MG63 (cell line): Measurements from ENCODE around the gene CCDC80. TPM values are rescaled to one million over a fixed set of nuclear protein-coding genes. Genes with fewer than 3 reads are reported as not detected.
A peak's percentile ranks its signal among the peaks of the same experiment; 100 is the strongest.

Experiments
- DNase-seq: peaks from one replicate; pipeline ENCODE4 v3.0.0-alpha.2; 2020
- H3K27me3 ChIP-seq: fragments of 250-450 bp; sonication (Bioruptor Pico); 2 replicates; pipeline ENCODE4 v1.5.1; 2020; ENCODE audit warnings: mild to moderate bottlenecking, moderate library complexity
- H3K36me3 ChIP-seq: fragments of 250-450 bp; sonication (Bioruptor Pico); 2 replicates; pipeline ENCODE4 v1.5.1; 2020; ENCODE audit warnings: mild to moderate bottlenecking, moderate library complexity
- H3K4me3 ChIP-seq: fragments of 250-450 bp; sonication (Bioruptor Pico); 2 replicates; pipeline ENCODE4 v1.5.1; 2020; ENCODE audit warnings: mild to moderate bottlenecking, moderate library complexity
- H3K9me3 ChIP-seq: fragments of 250-450 bp; sonication (Bioruptor Pico); 2 replicates; pipeline ENCODE4 v1.5.1; 2020; ENCODE audit warnings: mild to moderate bottlenecking, moderate library complexity
- total RNA-seq: library from RNA; depleted of rRNA; stranded (reverse); fragments of >200 nt; shearing (Covaris generic); gene quantifications from 2 replicates; pipeline ENCODE4 v1.2.3, GENCODE V29; 2014; ENCODE audit warnings: low replicate concordance

Gene CCDC80
- total RNA-seq, 1 experiment from 2014 or later: 240 TPM

DNA sequence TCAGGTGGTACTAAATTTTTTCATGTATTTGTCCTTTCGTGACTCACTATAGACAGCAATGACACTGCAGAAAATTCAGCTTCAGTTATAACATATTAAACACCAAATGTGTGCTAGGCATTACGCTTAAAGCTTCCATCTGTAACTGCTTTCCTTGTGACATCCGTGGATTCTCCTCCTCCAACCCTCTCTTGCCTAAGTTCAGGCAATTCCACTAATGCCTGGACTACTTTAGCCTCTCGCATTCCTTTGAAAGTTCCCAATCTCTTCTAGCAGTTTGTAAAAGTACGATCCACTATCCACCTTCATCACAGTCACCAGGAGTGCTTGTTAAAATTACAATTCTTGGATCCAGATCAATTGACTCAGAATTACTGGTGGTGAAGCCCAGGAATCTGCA lies 17.7 kb downstream of the CCDC80 start:
- H3K4me3 ChIP-seq: no peak overlapping the region
- H3K9me3 ChIP-seq: no peaks in the 10 kb centered on the region
- peaks cover 61% of the 10 kb centered on the region for H3K36me3 ChIP-seq
- no peak for DNase-seq
- H3K27me3 ChIP-seq: no peaks in the 10 kb centered on the region

DNA sequence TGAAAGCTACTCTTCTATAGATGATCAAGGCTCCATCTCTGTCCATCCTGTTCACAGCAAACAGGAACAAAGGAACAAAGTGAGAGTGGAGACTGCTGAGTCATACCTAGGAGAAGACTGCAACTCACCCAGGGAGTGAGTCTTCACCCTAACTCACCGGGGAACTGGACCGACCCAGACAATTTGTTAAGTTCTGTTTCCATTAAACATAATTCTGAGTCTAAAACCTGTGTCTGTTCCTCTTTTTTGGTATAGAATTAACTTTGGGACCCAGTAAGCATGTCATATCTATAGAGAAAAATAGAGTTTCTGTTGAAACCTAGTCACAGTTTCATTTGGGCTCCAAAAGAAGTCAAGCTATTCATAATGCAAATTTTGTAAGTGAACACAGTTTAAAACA lies 21.6 kb downstream of the CCDC80 start:
- Histone ChIP-seq H3K9me3 (no peaks in the 10 kb centered on the region), H3K36me3 (peaks cover 71% of the 10 kb centered on the region), H3K4me3 (no peak overlapping the region), H3K27me3 (no peaks in the 10 kb centered on the region)
- no peak for DNase-seq

DNA sequence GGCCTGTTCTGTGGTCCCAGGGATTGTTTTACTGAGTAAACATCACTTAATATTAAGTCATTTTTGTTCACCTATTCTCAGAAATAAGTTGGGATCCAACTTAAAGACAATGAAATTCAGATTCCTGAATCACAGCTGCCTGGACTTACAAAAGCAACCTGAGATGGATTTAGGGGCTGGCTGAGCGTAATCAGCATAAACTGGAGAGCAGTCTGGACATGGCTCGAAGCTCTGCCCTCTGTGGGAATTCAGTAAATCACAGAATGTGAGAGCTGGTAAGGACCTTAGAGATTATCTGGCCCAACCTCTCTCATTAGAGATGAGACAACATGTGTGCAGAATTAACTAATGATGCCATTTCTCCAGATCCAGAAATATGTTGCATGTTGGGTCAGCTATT lies 23.7 kb downstream of the CCDC80 start:
- no peak for DNase-seq
- H3K36me3 ChIP-seq: peaks cover 70% of the 10 kb centered on the region
- no peak overlapping the region for H3K4me3 ChIP-seq
- H3K27me3 ChIP-seq: no peaks in the 10 kb centered on the region
- no peaks in the 10 kb centered on the region for H3K9me3 ChIP-seq

DNA sequence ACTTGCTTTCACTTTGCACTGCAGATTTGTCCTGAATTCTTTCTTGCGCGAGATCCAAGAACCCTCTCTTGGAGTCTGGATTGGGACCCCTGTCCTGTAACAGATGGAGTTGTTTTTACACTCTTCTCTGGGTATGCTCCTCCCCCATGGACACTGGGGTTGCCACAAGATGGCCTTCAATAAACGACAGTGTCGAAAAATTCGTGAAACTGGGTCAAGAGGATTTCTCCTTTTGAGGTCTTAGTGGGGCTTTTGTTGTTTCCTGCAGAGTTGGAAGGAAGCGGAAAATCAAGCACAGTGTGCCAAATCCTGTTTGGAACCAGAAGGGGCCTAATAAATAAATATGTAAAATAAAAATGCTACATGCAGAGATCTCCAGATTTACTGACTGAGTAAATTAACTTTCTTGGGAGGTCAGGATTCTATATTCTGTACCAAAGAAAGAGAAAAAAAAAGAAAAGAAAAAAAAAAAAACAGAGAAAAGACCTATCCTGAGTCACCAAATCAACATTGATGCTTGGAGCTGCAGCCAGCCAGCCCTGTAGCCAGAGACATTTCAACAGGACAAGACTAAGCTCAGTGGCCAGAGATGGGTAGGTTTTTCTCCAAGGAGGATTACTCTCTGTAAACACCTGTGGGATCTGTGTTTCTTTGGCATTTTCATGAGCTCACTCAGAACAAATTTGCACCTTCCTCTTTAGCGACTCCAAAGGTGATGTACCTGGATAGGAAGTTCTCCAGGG lies 24.8 kb downstream of the CCDC80 start:
- Histone ChIP-seq H3K9me3 (no peaks in the 10 kb centered on the region), H3K4me3 (no peak overlapping the region), H3K36me3 (peaks cover 66% of the 10 kb centered on the region), H3K27me3 (no peaks in the 10 kb centered on the region)
- DNase-seq: no peak

DNA sequence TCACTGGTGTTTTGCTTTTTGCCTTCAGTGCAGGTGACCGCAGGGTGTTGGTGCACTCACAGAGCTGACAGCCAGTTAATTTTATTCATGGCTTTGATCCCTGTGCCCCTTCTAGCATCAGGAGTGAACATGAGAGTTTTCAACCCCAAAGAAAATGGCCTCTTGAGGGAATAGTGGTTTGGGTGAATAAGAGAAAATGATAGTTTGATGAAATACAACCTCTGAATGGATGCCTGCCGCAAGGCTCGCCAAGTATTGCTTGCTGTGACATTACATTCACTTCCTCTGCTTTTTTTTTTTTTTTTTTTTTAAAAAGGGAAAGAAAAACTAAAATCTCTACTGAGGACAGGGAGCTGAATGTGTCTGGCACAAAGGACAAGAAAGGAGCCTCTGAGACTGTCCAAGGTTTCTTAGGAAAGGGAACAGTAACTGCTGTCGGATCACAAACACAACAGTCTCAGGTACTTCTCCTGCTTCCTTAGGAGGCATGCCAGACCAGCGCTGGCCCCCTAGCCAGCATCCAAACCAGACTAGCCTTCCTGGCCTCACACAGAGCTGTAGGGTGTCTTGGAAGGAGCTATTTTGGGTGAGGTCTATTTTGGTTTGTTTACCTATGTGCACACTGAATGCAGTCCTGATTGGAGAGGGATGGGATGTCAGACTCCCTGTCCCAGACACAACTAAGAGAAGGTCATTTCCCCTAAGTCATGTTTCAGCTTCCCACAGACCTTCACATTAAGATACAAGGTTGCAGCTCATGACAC lies 29.0 kb downstream of the CCDC80 start:
- H3K36me3 ChIP-seq: peaks cover 67% of the 10 kb centered on the region
- no peak for DNase-seq
- H3K27me3 ChIP-seq: no peaks in the 10 kb centered on the region

DNA sequence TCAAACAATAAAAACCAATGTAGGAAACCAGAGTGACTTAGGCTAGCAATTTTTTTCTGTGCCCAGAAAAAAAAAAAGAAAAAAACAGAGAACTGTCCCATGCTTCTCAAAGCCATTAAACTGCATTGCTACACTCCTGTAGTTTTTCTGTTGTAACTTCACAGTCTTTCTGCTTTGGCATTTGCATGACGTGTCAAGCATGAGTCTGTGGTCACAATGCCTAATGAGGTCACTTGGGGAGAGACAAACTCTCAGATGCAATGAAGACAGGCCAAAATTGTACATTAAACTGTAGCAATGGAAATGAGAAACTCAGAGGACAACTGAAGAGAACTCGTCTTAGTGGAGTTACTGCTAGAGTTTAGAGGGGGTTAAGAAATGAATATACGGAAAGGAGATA lies 30.8 kb downstream of the CCDC80 start:
- H3K9me3 ChIP-seq: no peaks in the 10 kb centered on the region
- H3K27me3 ChIP-seq: no peaks in the 10 kb centered on the region
- peaks cover 68% of the 10 kb centered on the region for H3K36me3 ChIP-seq
- no peak for DNase-seq
- H3K4me3 ChIP-seq: no peak overlapping the region

More for the DNA sequence above, 29.0 kb downstream of the CCDC80 start:
- Histone ChIP-seq H3K4me3 (no peak overlapping the region), H3K9me3 (no peaks in the 10 kb centered on the region)

DNA sequence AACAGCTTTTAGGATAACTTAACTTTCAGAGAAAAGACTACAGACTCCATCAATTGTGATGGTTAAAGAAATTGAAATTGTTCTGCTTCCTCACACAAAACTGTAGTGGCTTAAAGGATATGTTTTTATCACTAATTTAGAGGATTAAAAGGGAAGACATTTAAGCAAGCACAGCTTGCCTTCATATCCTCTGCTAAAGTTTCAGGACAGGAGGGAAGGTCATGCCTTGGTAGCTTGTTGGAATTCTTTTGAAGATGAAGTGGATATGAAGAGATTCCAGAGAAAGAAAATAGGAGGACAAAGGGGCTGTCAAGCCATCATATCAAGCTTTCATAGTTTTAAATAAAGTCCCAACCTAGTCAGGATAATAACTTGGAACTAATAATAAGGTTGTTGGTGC lies 33.1 kb downstream of the CCDC80 start:
- no peaks in the 10 kb centered on the region for H3K9me3 ChIP-seq
- H3K36me3 ChIP-seq: peaks cover 65% of the 10 kb centered on the region
- no peak for DNase-seq
- H3K27me3 ChIP-seq: no peaks in the 10 kb centered on the region
- H3K4me3 ChIP-seq: no peak overlapping the region

DNA sequence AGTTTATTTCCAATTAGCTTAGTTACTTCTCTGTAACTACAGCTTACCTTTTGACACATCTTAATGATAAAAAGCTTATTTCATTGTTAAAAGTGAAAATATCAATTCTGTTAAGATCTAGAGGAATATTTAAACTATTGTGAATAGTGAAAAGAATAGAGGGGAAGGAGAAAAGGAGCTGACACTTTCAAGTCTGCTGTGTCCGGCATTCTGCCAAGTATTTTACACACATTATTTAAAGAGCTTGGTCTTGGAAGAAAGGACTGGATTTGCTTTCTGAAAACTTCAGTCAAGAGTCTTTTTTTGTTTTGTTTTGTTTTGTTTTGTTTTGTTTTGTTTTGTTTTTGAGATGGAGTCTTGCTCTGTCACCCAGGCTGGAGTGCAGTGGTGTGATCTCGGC lies 34.8 kb downstream of the CCDC80 start:
- Histone ChIP-seq H3K27me3 (no peaks in the 10 kb centered on the region), H3K9me3 (no peaks in the 10 kb centered on the region), H3K4me3 (no peak overlapping the region), H3K36me3 (peaks cover 63% of the 10 kb centered on the region)
- no peak for DNase-seq

DNA sequence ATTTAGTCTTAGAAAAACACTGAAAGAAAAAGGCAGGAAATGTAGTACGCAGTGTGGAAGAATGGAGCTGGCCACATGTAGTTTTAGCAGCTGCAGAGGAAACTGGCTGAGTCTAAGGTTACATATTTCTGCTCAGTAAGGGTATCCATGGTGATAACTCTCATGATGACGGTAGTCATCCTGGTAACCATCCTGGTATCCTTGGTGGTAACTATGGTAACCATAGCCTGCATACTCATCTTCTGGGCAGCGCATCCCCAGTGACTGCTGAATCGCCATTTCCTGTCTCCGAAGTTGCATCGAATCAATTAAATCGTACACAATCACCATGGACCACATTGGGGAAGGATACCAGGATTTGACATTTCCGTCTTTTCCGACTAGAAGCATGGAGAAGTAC lies 35.7 kb downstream of the CCDC80 start:
- Histone ChIP-seq H3K36me3 (peaks cover 63% of the 10 kb centered on the region), H3K27me3 (no peaks in the 10 kb centered on the region), H3K9me3 (no peaks in the 10 kb centered on the region), H3K4me3 (no peak overlapping the region)
- peak; percentile 33 for DNase-seq

DNA sequence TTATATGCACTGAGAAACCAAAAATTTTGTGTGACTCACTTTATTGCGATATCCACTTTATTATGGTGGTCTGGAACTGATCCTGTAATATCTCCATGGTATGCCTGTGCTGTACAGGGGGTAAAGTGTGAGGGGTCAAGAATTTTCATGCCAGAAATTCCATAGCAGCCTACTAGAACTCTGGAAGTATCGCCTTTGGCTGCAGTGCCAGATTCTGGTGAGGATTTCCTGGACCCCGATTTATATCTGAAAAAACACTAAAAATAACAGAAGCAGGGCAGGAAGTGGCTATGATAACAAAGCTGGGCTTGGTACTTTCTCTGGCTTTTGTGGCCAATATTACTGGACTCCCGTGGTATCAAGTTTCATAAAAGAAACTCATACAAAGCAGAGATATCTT lies 36.4 kb downstream of the CCDC80 start:
- H3K9me3 ChIP-seq: no peaks in the 10 kb centered on the region
- H3K4me3 ChIP-seq: no peak overlapping the region
- DNase-seq: peak; percentile 77
- peaks cover 57% of the 10 kb centered on the region for H3K36me3 ChIP-seq
- no peaks in the 10 kb centered on the region for H3K27me3 ChIP-seq

DNA sequence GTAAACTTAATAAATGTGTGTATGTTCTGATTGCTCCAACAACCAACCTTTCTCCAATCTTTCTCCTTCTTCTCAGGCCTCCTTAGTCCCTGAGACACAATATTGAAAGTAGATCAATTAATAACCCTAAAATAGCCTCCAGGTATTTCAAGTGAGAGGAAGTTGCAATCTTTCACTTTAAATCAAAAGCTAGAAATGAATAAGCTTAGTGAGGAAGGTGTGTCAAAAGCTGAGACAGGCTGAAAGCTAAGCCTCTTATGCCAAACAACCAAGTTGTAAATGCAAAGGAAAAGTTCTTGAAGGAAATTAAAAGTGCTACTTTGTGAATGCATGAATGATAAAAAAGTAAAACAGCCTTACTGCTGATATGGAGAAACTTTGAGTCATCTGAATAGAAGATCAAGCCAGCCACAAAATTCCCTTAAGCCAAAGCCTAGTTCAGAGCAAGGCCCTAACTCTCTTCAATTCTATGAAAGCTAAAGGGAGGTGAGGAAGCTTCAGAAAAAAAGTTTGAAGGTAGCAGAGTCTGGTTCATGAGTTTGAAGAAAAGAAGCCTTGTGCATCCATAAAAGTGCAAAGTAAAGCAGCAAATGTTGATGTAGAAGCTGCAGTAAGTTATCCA lies 38.6 kb downstream of the CCDC80 start:
- Histone ChIP-seq H3K9me3 (no peaks in the 10 kb centered on the region), H3K36me3 (peaks cover 44% of the 10 kb centered on the region), H3K4me3 (no peak overlapping the region), H3K27me3 (no peaks in the 10 kb centered on the region)
- DNase-seq: no peak

DNA sequence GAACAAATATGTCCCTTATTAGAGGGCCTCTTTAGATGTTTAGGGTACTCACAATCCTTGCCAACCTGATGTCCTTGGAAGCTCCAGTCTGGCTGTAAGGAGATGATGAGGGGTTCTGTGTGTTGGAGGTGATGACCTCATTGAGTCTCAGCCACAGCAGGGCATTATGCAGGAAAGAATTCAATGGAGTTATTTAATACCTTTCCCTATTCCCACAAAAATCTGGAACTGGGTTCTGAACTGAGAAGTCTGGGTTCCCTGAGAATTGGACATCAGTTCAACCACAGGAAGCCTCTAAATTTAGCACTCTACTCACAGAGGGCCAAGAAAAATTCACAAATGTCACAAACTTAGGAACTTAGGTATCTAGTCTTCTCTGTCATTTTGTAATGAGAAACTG lies 42.2 kb downstream of the CCDC80 start:
- Histone ChIP-seq H3K36me3 (peaks cover 29% of the 10 kb centered on the region), H3K4me3 (no peak overlapping the region), H3K9me3 (no peaks in the 10 kb centered on the region), H3K27me3 (no peaks in the 10 kb centered on the region)
- DNase-seq: no peak

DNA sequence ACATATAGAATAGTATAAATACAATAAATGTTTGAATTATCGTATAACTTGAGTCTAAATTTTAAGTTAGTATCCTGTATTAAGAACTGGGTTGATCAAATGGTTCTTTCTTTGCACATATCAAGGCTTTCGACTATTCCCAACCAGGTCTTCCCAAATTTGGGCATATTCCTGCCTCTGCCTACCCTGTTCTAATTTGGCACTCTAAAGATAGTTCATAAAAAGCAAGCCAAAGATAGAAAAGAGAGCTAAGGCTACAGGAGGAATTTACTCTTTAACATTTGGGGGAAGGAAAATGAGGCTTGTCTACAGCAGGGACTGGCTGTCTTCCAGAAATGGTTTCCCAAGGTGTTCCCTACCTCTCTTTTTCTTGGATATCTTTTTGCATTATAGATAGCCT lies 43.0 kb downstream of the CCDC80 start:
- Histone ChIP-seq H3K27me3 (no peaks in the 10 kb centered on the region), H3K4me3 (no peak overlapping the region), H3K9me3 (no peaks in the 10 kb centered on the region; the same call in 1 of the 2 replicates), H3K36me3 (peaks cover 28% of the 10 kb centered on the region)
- no peak for DNase-seq

DNA sequence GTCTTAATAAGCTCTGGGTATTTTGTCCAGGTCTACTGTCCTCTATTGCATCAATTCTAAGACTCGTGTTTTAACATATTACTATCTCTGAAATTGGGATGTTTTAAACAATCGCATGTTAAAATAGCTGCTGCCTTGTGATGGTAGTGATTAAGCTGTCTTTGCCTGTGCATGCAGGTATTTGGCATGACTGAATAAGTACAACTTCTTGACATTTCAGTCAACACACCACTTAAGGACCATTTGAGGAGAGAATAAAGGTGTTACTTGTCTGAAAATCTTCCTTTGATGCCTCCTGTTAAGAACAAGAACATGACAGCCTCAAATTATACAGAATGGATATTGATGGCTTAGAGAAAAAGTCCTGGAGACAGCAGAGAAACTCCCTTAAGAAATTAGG lies 46.1 kb downstream of the CCDC80 start:
- H3K9me3 ChIP-seq: no peaks in the 10 kb centered on the region; the same call in 1 of the 2 replicates
- no peak for DNase-seq
- no peaks in the 10 kb centered on the region for H3K27me3 ChIP-seq
- peaks cover 20% of the 10 kb centered on the region for H3K36me3 ChIP-seq
- no peak overlapping the region for H3K4me3 ChIP-seq

DNA sequence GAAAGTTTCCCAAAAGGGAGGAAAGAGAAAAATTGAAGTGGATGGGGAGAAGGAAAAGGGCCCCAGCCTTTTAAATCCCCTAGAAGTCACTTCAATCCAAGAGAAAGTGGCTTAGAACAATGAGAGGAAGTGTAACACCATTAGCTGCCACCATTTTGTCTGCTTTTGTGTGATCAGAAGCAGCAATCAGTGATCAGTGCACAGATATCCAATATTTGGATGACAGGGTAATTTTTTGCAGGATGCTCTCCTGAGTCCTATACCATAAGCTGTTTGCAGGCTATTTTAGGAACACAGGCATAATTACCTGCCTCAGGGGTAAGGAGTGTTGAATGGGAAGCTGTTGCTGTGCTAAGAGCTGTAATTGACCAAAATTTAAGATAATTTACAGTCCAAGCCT lies 47.7 kb downstream of the CCDC80 start:
- Histone ChIP-seq H3K9me3 (no peaks in the 10 kb centered on the region; the same call in 1 of the 2 replicates), H3K27me3 (no peaks in the 10 kb centered on the region), H3K4me3 (no peak overlapping the region), H3K36me3 (peaks cover 20% of the 10 kb centered on the region)
- DNase-seq: no peak

DNA sequence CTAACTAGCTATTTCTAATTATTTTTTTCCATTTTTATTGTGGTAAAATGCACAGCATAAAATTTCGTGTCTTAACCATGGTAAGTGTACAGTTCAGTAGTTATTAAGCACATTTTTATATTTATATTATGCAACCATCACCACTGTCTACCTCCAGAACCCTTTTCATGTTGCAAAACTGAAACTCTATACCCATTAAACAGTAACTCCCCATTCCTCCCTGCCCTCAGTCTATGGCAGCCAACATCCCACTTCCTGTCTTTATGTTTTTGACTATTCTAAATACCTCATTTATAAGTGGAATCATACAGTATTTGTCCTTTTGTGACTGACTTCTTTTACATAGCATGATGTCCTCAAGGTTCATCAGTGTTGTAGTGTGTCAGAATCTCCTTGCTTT lies 53.6 kb downstream of the CCDC80 start:
- no peaks in the 10 kb centered on the region for H3K9me3 ChIP-seq
- no peak for DNase-seq

DNA sequence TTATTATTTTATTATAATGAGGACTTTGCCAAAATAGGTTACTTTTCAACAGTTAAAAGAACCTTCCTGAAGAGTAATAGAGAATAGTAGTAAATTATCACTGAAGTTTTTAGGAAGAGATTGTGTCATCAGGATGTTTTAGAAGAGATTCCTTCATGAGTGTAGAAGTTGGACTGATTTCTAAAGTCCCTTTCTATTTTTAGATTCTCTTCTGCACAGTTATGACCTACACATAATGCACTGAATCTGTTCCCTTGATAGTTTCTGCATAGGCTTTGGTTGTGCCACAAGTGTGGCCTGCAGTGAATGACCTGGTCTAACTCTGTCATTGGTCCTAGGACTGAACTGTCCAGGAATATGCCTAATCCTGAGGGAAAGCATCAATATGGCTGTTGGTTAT lies 55.2 kb downstream of the CCDC80 start:
- H3K36me3 ChIP-seq: peaks cover 42% of the 10 kb centered on the region
- no peaks in the 10 kb centered on the region for H3K27me3 ChIP-seq
- H3K4me3 ChIP-seq: no peak overlapping the region
- DNase-seq: no peak
- no peaks in the 10 kb centered on the region for H3K9me3 ChIP-seq

More for the DNA sequence above, 53.6 kb downstream of the CCDC80 start:
- no peaks in the 10 kb centered on the region for H3K27me3 ChIP-seq
- H3K4me3 ChIP-seq: no peak overlapping the region
- peaks cover 30% of the 10 kb centered on the region for H3K36me3 ChIP-seq
